GM12878 (cell line): Measurements from ENCODE around the gene NLGN1. TPM values are rescaled to one million over a fixed set of nuclear protein-coding genes. Genes with fewer than 3 reads are reported as not detected.

Source experiments
- ATAC-seq: fragments of 200-7000 bp; cut with Tn5 transposase; 3 replicates; pipeline ENCODE4 v1.9.1; 2020; ENCODE audit warnings: mild to moderate bottlenecking, moderate library complexity
- BruUV-seq: library from RNA; stranded (reverse); fragments of 400-500 nt; replicated peaks from 2 replicates; lab custom pipeline; 2021; lab: Mats Ljungman, UMichigan
- CTCF ChIA-PET: fragments of 300-600 bp; sonication (Branson Sonifier 250); formaldehyde crosslinking; extraction: SDS; loops from one replicate; lab custom pipeline; 2021; ENCODE audit warnings: inconsistent platforms; lab: Yijun Ruan, JAX
- POLR2A ChIA-PET: fragments of 350-600 bp; formaldehyde crosslinking; extraction: SDS; loops from one replicate; lab custom pipeline; 2021; ENCODE audit warnings: inconsistent platforms; lab: Charles Lee
- RAD21 ChIA-PET: fragments of 300-600 bp; sonication (Branson Sonifier 250); formaldehyde crosslinking; loops from one replicate; lab custom pipeline; 2023; ENCODE audit warnings: antibody characterized with exemption; ENCODE audit not compliant: unreplicated experiment; lab: Charles Lee
- SMC1A ChIA-PET: fragments of 300-600 bp; sonication (Branson Sonifier 250); formaldehyde crosslinking; loops from one replicate; lab custom pipeline; 2023; ENCODE audit not compliant: unreplicated experiment, uncharacterized antibody; lab: Charles Lee
- DNase-seq: peaks from one replicate; pipeline ENCODE4 v3.0.0-alpha.2; 2011; ENCODE audit warnings: low read depth, low spot score
- FAIRE-seq: peaks from 3 replicates; lab custom pipeline; 2011; peaks lifted over from hg19 to GRCh38; lab: Jason Lieb, UNC
- H2AFZ ChIP-seq: 2 replicates; pipeline ENCODE4 v1.6.0; 2011; ENCODE audit warnings: low read depth, low read length, control low read depth; ENCODE audit not compliant: control insufficient read depth
- H3K27ac ChIP-seq: 2 replicates; pipeline ENCODE4 v1.5.1; 2011; ENCODE audit warnings: control low read depth; ENCODE audit not compliant: control insufficient read depth, insufficient read depth
- H3K27me3 ChIP-seq, 2 experiments: replicated peaks in 1 of 2; 2 replicates each; pipeline versions ENCODE4 v1.6.0 to v1.6.1; 2011; ENCODE audit warnings: low read length in 1 of 2; ENCODE audit not compliant: control insufficient read depth in 2 of 2, insufficient read depth in 2 of 2
- H3K36me3 ChIP-seq, 2 experiments: 2 replicates each; pipeline ENCODE4 v1.5.1; 2011; ENCODE audit warnings: low read length in 1 of 2; ENCODE audit not compliant: control insufficient read depth in 2 of 2, insufficient read depth in 2 of 2
- H3K4me1 ChIP-seq: 2 replicates; pipeline ENCODE4 v1.6.1; 2011; ENCODE audit warnings: mild to moderate bottlenecking, low read length, moderate library complexity, mixed read lengths; ENCODE audit not compliant: control insufficient read depth, insufficient read depth
- H3K4me2 ChIP-seq: 2 replicates; pipeline ENCODE4 v1.6.0; 2011; ENCODE audit warnings: control low read depth; ENCODE audit not compliant: control insufficient read depth, insufficient read depth
- H3K4me3 ChIP-seq: fragments of 200-600 bp; sonication (generic); 2 replicates; pipeline ENCODE4 v1.5.1; 2016
- H3K79me2 ChIP-seq: 2 replicates; pipeline ENCODE4 v1.6.0; 2011; ENCODE audit warnings: low read length; ENCODE audit not compliant: control insufficient read depth, insufficient read depth
- H3K9ac ChIP-seq: 2 replicates; pipeline ENCODE4 v1.8.0; 2011; ENCODE audit warnings: low read length, control low read depth, mixed read lengths; ENCODE audit not compliant: control insufficient read depth, insufficient read depth
- H3K9me3 ChIP-seq: replicated peaks from 3 replicates; pipeline ENCODE4 v1.5.1; 2011; ENCODE audit warnings: mild to moderate bottlenecking, low read length; ENCODE audit not compliant: control insufficient read depth, insufficient read depth
- H4K20me1 ChIP-seq: 2 replicates; pipeline ENCODE4 v1.6.0; 2011; ENCODE audit not compliant: control insufficient read depth, insufficient read depth
- CBFB ChIP-seq: IDR thresholded peaks from 2 replicates; pipeline ENCODE4 v1.6.1; 2016; ENCODE audit warnings: antibody characterized with exemption, low read depth
- CREM ChIP-seq: IDR thresholded peaks from 2 replicates; pipeline ENCODE4 v1.6.1; 2014; ENCODE audit warnings: antibody characterized with exemption, low read depth
- EED ChIP-seq: sonication (generic); IDR thresholded peaks from 2 replicates; pipeline ENCODE4 v1.6.1; 2016; ENCODE audit warnings: antibody characterized with exemption, low read depth
- EGR1 ChIP-seq, 2 experiments: IDR thresholded peaks; 1 replicate in 1 of 2; 2 replicates in 1 of 2; pipeline ENCODE4 v1.6.1; 2011 to 2012; ENCODE audit warnings: low read depth in 2 of 2, low read length in 2 of 2, borderline replicate concordance in 1 of 2, mild to moderate bottlenecking in 1 of 2, moderate library complexity in 1 of 2
- EZH2 ChIP-seq: IDR thresholded peaks from 2 replicates; pipeline ENCODE4 v1.6.1; 2012; ENCODE audit warnings: low read depth, mild to moderate bottlenecking, control low read depth, inconsistent platforms, low read length, borderline replicate concordance; ENCODE audit not compliant: control insufficient read depth
- HDAC6 ChIP-seq: fragments of 200-600 bp; sonication (generic); IDR thresholded peaks from one replicate; pipeline ENCODE4 v1.8.0; 2017; ENCODE audit warnings: antibody characterized with exemption; ENCODE audit not compliant: unreplicated experiment
- HDGF ChIP-seq: fragments of 450-650 bp; IDR thresholded peaks from 2 replicates; pipeline ENCODE4 v1.6.1; 2016; ENCODE audit warnings: antibody characterized with exemption
- NR2C2 ChIP-seq: IDR thresholded peaks from 2 replicates; pipeline ENCODE4 v1.6.1; 2011; ENCODE audit warnings: borderline replicate concordance, low read depth; ENCODE audit not compliant: control insufficient read depth, insufficient read length
- SMAD1 ChIP-seq: fragments of 450-650 bp; IDR thresholded peaks from 2 replicates; pipeline ENCODE4 v1.6.1; 2018; ENCODE audit warnings: mild to moderate bottlenecking, low read depth; ENCODE audit not compliant: partially characterized antibody
- SMC3 ChIP-seq: IDR thresholded peaks from 2 replicates; pipeline ENCODE4 v1.6.1; 2011; ENCODE audit warnings: low read length, improper control_type of control experiment, borderline replicate concordance
- TARDBP ChIP-seq: IDR thresholded peaks from 2 replicates; pipeline ENCODE4 v1.6.1; 2016; ENCODE audit warnings: borderline replicate concordance
- TCF3 ChIP-seq: IDR thresholded peaks from 2 replicates; pipeline ENCODE4 v1.6.1; 2012; ENCODE audit warnings: low read depth, mild to moderate bottlenecking, low read length, borderline replicate concordance; ENCODE audit not compliant: insufficient read depth
- WGBS: methylation state at CpG from one replicate; pipeline ENCODE4 v1.1.6; 2016; ENCODE audit warnings: low lambda C conversion rate; ENCODE audit not compliant: insufficient replicate concordance, insufficient coverage; ENCODE audit errors: missing lambda C conversion rate; 5-methylcytosine and 5-hydroxymethylcytosine counted together
- in situ Hi-C: fragments of 300-500 bp; cut with MboI; formaldehyde crosslinking; loops from 9 replicates; pipeline ENCODE4 v1.14.3; 2018; ENCODE audit warnings: mixed read lengths
- intact Hi-C: fragments of 100-400 bp; cut with micrococcal nuclease; formaldehyde crosslinking; loops from one replicate; pipeline ENCODE4 v1.14.2; 2022; ENCODE audit not compliant: unreplicated experiment
- polyA plus RNA-seq, 11 experiments: library from polyadenylated mRNA; depleted of rRNA in 4 of 11; unstranded in 6 of 11; stranded (reverse) in 5 of 11; fragments of >200 nt; fragmentation: Nextera tagmentation in 4 of 11; fragmentation: Illumina TruSeq in 1 of 11; extraction: Ambion mirVana in 4 of 11; extraction: Trizol in 1 of 11; gene quantifications; 1 replicate in 1 of 11; 2 replicates in 10 of 11; pipeline versions ENCODE4 v1.2.1 to v1.2.3, GENCODE V29; 2011 to 2016; ENCODE audit warnings: inconsistent platforms in 2 of 11, missing spikeins in 2 of 11, low read depth in 1 of 11
- total RNA-seq, 4 experiments: library from RNA; depleted of rRNA in 3 of 4; stranded (reverse); fragments of >200 nt in 3 of 4; fragmentation: Illumina TruSeq in 1 of 4; extraction: Trizol in 1 of 4; gene quantifications; 2 replicates each; pipeline versions ENCODE4 v1.2.1 to v1.2.3, GENCODE V29; 2013 to 2021
- TF ChIP-seq, protein P1 (sequence below): IDR thresholded peaks from 2 replicates; pipeline ENCODE4 v1.6.1; 2012; ENCODE audit warnings: low read length, inconsistent platforms
- TF ChIP-seq, protein P2 (sequence below): fragments of 450-650 bp; IDR thresholded peaks from 2 replicates; pipeline ENCODE4 v1.6.1; 2017; ENCODE audit warnings: antibody characterized with exemption, mild to moderate bottlenecking, moderate library complexity

NLGN1 gene
- total and polyA plus RNA-seq, 10 of the 15 experiments (the other 5 are each of a cell fraction or from before 2014, with no cell fraction given): not detected

DNA sequence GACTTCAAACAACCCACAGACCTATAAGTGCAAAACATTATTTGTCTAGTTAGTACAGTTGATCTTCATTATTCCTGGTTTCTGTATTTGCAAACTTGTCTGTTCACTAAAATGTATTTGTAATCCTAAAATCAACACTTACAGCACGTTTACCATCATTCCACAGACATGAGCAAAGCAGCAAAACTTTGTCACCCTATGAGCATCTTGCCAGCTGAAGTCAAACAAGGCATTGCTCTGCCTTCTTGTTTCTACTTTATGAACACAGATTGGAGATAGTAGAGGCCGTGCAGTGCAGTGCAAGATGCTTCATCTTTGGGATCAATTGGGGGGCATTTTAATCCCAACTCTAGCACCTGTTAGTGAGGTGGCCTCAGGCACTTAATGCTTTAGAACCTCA, 202.1 kb downstream of the NLGN1 start:
- no TSS peak for BruUV-seq
- Histone ChIP-seq H3K9ac (no peak overlapping the region), H4K20me1 (no peaks in the 10 kb centered on the region), H3K27me3 (no peaks in the 10 kb centered on the region), H3K9me3 (no peaks in the 10 kb centered on the region), H3K79me2 (no peaks in the 10 kb centered on the region), H3K4me1 (no peaks in the 10 kb centered on the region), H3K4me3 (no peak overlapping the region), H2AFZ (no peak overlapping the region), H3K4me2 (no peak overlapping the region), H3K36me3 (no peaks in the 10 kb centered on the region), H3K27ac (no peak overlapping the region)
- 3% methylated on average over 2 of the region's 2 CpGs for WGBS
- ATAC-seq (no peak), DNase-seq (no peak), FAIRE-seq (no peak)
- ChIA-PET SMC1A (no interaction called here), RAD21 (no interaction called here), CTCF (no interaction called here), POLR2A (no interaction called here)
- intact Hi-C loops (no loop called here), in situ Hi-C loops (no loop called here)
- TF ChIP-seq HDGF (no peak), NR2C2 (no peak), CBFB (no peak), EED (no peak)

DNA sequence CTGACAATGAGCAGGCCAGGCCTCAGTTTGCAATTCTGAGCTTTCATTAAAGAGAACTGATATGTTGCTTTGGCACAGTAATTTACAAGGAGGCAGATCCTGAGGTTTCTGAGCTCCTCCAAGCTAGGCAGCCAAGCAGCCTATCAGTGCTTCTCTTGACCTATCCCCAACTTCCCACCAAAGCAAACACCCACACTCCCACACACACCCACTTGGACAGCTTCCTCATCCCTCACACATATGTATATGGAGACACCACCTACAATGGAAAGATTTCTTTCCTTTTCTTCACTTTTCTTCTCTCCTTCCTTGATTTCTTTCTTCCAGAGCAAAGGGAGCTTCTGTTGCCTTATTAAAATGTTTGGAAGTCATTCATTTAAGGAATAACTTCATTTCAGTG, 217.0 kb downstream of the NLGN1 start:
- DNase-seq: no peak
- no peaks in the 10 kb centered on the region for H3K36me3 ChIP-seq
- H3K4me3 ChIP-seq: no peak overlapping the region
- FAIRE-seq: no peak
- H3K27me3 ChIP-seq: no peaks in the 10 kb centered on the region
- BruUV-seq: no TSS peak
- ATAC-seq: no peak
- intact Hi-C loops (no loop called here), in situ Hi-C loops (no loop called here)
- SMC1A ChIA-PET: no interaction called here
- H3K4me2 ChIP-seq: no peak overlapping the region
- no peak overlapping the region for H2AFZ ChIP-seq
- H3K27ac ChIP-seq: no peak overlapping the region
- RAD21 ChIA-PET: no interaction called here
- H3K79me2 ChIP-seq: no peaks in the 10 kb centered on the region
- H3K9me3 ChIP-seq: no peaks in the 10 kb centered on the region
- POLR2A ChIA-PET: interaction anchor here (0.6 kb wide), 1 partner anchor 1512 kb away, joined by 8 read pairs; no protein-coding TSS in a partner anchor
- H3K4me1 ChIP-seq: no peaks in the 10 kb centered on the region
- CTCF ChIA-PET: no interaction called here
- no peak overlapping the region for H3K9ac ChIP-seq
- H4K20me1 ChIP-seq: no peaks in the 10 kb centered on the region
- TF ChIP-seq TCF3 (no peak), SMC3 (no peak), CREM (no peak), TARDBP (no peak), SMAD1 (no peak), HDAC6 (no peak), EGR1 (IDR thresholded peaks at IDR 0.05; ENCODE audit: borderline replicate concordance in 1 of 2, low read depth in 2 of 2, low read length in 2 of 2) (no peak), EZH2 (no peak)
- TF ChIP-seq, protein P1, sequence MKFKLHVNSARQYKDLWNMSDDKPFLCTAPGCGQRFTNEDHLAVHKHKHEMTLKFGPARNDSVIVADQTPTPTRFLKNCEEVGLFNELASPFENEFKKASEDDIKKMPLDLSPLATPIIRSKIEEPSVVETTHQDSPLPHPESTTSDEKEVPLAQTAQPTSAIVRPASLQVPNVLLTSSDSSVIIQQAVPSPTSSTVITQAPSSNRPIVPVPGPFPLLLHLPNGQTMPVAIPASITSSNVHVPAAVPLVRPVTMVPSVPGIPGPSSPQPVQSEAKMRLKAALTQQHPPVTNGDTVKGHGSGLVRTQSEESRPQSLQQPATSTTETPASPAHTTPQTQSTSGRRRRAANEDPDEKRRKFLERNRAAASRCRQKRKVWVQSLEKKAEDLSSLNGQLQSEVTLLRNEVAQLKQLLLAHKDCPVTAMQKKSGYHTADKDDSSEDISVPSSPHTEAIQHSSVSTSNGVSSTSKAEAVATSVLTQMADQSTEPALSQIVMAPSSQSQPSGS: no peak
- TF ChIP-seq, protein P2, sequence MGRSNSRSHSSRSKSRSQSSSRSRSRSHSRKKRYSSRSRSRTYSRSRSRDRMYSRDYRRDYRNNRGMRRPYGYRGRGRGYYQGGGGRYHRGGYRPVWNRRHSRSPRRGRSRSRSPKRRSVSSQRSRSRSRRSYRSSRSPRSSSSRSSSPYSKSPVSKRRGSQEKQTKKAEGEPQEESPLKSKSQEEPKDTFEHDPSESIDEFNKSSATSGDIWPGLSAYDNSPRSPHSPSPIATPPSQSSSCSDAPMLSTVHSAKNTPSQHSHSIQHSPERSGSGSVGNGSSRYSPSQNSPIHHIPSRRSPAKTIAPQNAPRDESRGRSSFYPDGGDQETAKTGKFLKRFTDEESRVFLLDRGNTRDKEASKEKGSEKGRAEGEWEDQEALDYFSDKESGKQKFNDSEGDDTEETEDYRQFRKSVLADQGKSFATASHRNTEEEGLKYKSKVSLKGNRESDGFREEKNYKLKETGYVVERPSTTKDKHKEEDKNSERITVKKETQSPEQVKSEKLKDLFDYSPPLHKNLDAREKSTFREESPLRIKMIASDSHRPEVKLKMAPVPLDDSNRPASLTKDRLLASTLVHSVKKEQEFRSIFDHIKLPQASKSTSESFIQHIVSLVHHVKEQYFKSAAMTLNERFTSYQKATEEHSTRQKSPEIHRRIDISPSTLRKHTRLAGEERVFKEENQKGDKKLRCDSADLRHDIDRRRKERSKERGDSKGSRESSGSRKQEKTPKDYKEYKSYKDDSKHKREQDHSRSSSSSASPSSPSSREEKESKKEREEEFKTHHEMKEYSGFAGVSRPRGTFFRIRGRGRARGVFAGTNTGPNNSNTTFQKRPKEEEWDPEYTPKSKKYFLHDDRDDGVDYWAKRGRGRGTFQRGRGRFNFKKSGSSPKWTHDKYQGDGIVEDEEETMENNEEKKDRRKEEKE: no peak
